ENCODE measurements around the gene TLL2.
A peak's percentile ranks its signal among the peaks of the same experiment; 100 is the strongest.

- peak; percentile 89 for TF ChIP-seq CTCF (IDR thresholded peaks at IDR 0.05; ENCODE audit: borderline replicate concordance, extremely low read depth, low read length, poor library complexity, severe bottlenecking)
- TF ChIP-seq EZH2 (IDR thresholded peaks at IDR 0.05; ENCODE audit: borderline replicate concordance, low read depth, low read length, severe bottlenecking) = no peak
Observed at GRCh38 chr10:96370584-96371157, 143.1 kb downstream of the TLL2 start.
